CD14-positive monocyte (primary cell): Measurements from ENCODE around the gene TSPYL2. TPM values are rescaled to one million over a fixed set of nuclear protein-coding genes. Genes with fewer than 3 reads are reported as not detected.
A peak's percentile ranks its signal among the peaks of the same experiment; 100 is the strongest.

ENCODE experiments used
- DNase-seq, 3 donors: peaks; one replicate each; pipeline ENCODE4 v3.0.0-alpha.2; 2011 to 2022
- H2AFZ ChIP-seq: 2 replicates; pipeline ENCODE4 v1.6.0; 2012; ENCODE audit warnings: mild to moderate bottlenecking, low read depth, low read length, inconsistent platforms; ENCODE audit not compliant: insufficient read depth, poor library complexity, severe bottlenecking
- H3K27ac ChIP-seq, 2 donors: 1 replicate in 1 of 2; 2 replicates in 1 of 2; pipeline ENCODE4 v1.5.1; 2012 to 2013; ENCODE audit warnings: low read length in 2 of 2, control low read depth in 1 of 2, inconsistent platforms in 1 of 2, low read depth in 1 of 2, mild to moderate bottlenecking in 1 of 2
- H3K27me3 ChIP-seq, 2 donors: one replicate each; pipeline versions ENCODE4 v1.6.0 to v1.6.1; 2011 to 2013; ENCODE audit warnings: low read length in 2 of 2; ENCODE audit not compliant: control insufficient read depth in 2 of 2, insufficient read depth in 2 of 2
- H3K36me3 ChIP-seq, 2 donors: replicated peaks in 1 of 2; 1 replicate in 1 of 2; 2 replicates in 1 of 2; pipeline versions ENCODE4 v1.5.1 to v1.6.1; 2012 to 2013; ENCODE audit warnings: low read length in 2 of 2, control low read depth in 1 of 2, inconsistent platforms in 1 of 2, mild to moderate bottlenecking in 1 of 2; ENCODE audit not compliant: insufficient read depth in 2 of 2, control insufficient read depth in 1 of 2
- H3K4me1 ChIP-seq, 2 donors: 1 replicate in 1 of 2; 2 replicates in 1 of 2; pipeline versions ENCODE4 v1.5.1 to v1.6.1; 2012 to 2013; ENCODE audit warnings: low read length in 2 of 2, control low read depth in 1 of 2, inconsistent platforms in 1 of 2, mild to moderate bottlenecking in 1 of 2, moderate library complexity in 1 of 2; ENCODE audit not compliant: insufficient read depth in 2 of 2, control insufficient read depth in 1 of 2
- H3K4me2 ChIP-seq: replicated peaks from 2 replicates; pipeline ENCODE3; 2012; ENCODE audit warnings: low read length, moderate library complexity, mild to moderate bottlenecking; ENCODE audit not compliant: poor library complexity, severe bottlenecking; ENCODE audit errors: extremely low read depth
- H3K4me3 ChIP-seq, 3 experiments: fragments of 200-600 bp in 1 of 3; sonication (generic) in 1 of 3; replicated peaks in 1 of 3; 1 replicate in 2 of 3; 2 replicates in 1 of 3; pipeline ENCODE4 v1.5.1; 2011 to 2013; ENCODE audit warnings: low read length in 3 of 3, mild to moderate bottlenecking in 3 of 3, control low read depth in 2 of 3, low read depth in 2 of 3, inconsistent platforms in 1 of 3, moderate library complexity in 1 of 3
- H3K79me2 ChIP-seq: 2 replicates; pipeline ENCODE4 v1.6.0; 2012; ENCODE audit warnings: mild to moderate bottlenecking, control low read depth, inconsistent platforms, low read length, moderate library complexity; ENCODE audit not compliant: insufficient read depth
- H3K9ac ChIP-seq: 2 replicates; pipeline ENCODE4 v1.6.0; 2017; ENCODE audit warnings: low read length, mild to moderate bottlenecking; ENCODE audit not compliant: insufficient read depth, poor library complexity, severe bottlenecking
- H3K9me3 ChIP-seq, 2 donors: replicated peaks in 1 of 2; 1 replicate in 1 of 2; 2 replicates in 1 of 2; pipeline versions ENCODE4 v1.5.1 to v1.6.1; 2012 to 2013; ENCODE audit warnings: low read length in 2 of 2, control low read depth in 1 of 2; ENCODE audit not compliant: control insufficient read depth in 1 of 2, insufficient read depth in 1 of 2
- H4K20me1 ChIP-seq: 2 replicates; pipeline ENCODE4 v1.6.0; 2012; ENCODE audit warnings: mild to moderate bottlenecking, low read length, control low read depth, moderate library complexity; ENCODE audit not compliant: insufficient read depth
- H3K27ac Mint-ChIP-seq, 7 donors: one replicate each; pipeline ENCODE4 v1.8.0; 2020; ENCODE audit warnings: mild to moderate bottlenecking in 7 of 7, mixed read lengths in 7 of 7, moderate library complexity in 6 of 7, inconsistent platforms in 2 of 7
- H3K27me3 Mint-ChIP-seq, 3 donors: one replicate each; pipeline ENCODE4 v1.8.0; 2021 to 2022; ENCODE audit warnings: low read depth in 3 of 3, mild to moderate bottlenecking in 3 of 3, mixed read lengths in 3 of 3, moderate library complexity in 3 of 3, inconsistent platforms in 1 of 3
- H3K36me3 Mint-ChIP-seq, 2 donors: one replicate each; pipeline ENCODE4 v1.8.0; 2020; ENCODE audit warnings: mixed read lengths in 2 of 2, inconsistent platforms in 1 of 2, mild to moderate bottlenecking in 1 of 2
- H3K4me1 Mint-ChIP-seq: one replicate; pipeline ENCODE4 v1.8.0; 2020; ENCODE audit warnings: mild to moderate bottlenecking, mixed read lengths
- H3K4me3 Mint-ChIP-seq, 2 donors: one replicate each; pipeline ENCODE4 v1.8.0; 2020; ENCODE audit warnings: mild to moderate bottlenecking in 2 of 2, mixed read lengths in 2 of 2, moderate library complexity in 1 of 2
- H3K9me3 Mint-ChIP-seq, 7 donors: one replicate each; pipeline ENCODE4 v1.8.0; 2020 to 2022; ENCODE audit warnings: mixed read lengths in 7 of 7, mild to moderate bottlenecking in 6 of 7, moderate library complexity in 6 of 7, inconsistent platforms in 2 of 7
- WGBS: methylation state at CpG from one replicate; pipeline ENCODE4 v1.1.5; 2013; ENCODE audit warnings: missing lambda C conversion rate; ENCODE audit not compliant: insufficient coverage; 5-methylcytosine and 5-hydroxymethylcytosine counted together
- intact Hi-C, 2 donors: fragments of 100-400 bp; cut with micrococcal nuclease; formaldehyde crosslinking; loops; one replicate each; pipeline versions ENCODE4 v1.15.0 to v1.15.1; 2023
- polyA plus RNA-seq, 3 donors: library from polyadenylated mRNA; depleted of rRNA in 1 of 3; unstranded in 2 of 3; stranded (reverse) in 1 of 3; fragments of 300-500 nt in 2 of 3; fragments of >200 nt in 1 of 3; fragmentation: Illumina TruSeq in 2 of 3; gene quantifications; 1 replicate in 2 of 3; 2 replicates in 1 of 3; pipeline ENCODE4 v1.2.3, GENCODE V29; 2012 to 2021
- TF ChIP-seq, protein P1 (sequence below): fragments of 200-600 bp; IDR thresholded peaks from one replicate; pipeline ENCODE4 v1.8.0; 2022; ENCODE audit warnings: antibody characterized with exemption, mild to moderate bottlenecking

The TSPYL2 gene
- polyA plus RNA-seq, 3 donors: 0.33 to 29.4 (median 0.40) TPM

DNA sequence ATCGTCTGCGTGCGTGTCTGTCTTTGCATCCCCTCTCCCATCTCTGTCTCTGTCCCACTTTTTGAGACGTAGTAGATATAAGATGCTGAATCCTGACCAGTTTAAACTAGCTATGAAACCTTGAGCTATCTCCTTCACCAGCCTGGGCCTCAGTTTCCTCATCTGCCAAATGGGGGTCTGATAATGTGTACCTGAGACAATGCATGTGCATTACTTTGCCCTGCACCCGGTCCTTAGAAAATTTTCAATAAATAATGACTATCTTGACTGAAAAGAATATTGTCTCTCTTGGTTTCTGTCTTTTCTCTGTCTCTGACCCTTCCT lies 12.4 kb downstream of the TSPYL2 start:
- Mint-ChIP-seq H3K9me3 (peaks cover 0 to 3% (median 0%) of the 10 kb centered on the region in 7 donors), H3K4me1 (peaks cover 11% of the 10 kb centered on the region), H3K27ac (peak overlapping the region in 5 of 7 donors; percentile 37 to 94 (median 89)), H3K27me3 (peaks cover 2 to 13% (median 3%) of the 10 kb centered on the region in 3 donors), H3K36me3 (peaks cover 3% of the 10 kb centered on the region in 2 donors), H3K4me3 (peak overlapping the region; percentile 82 to 90)
- H3K79me2 ChIP-seq: no peaks in the 10 kb centered on the region
- H3K4me3 ChIP-seq: peak overlapping the region; percentile 70 to 80 (median 78)
- H3K4me1 ChIP-seq: peaks cover 9 to 14% of the 10 kb centered on the region in 2 donors
- intact Hi-C loops: loop anchor here in 1 of 2 donors (10.0 kb wide), 1 partner anchor 130 kb away; the partner anchor contains the start of gene KDM5C
- no peaks in the 10 kb centered on the region for H4K20me1 ChIP-seq
- TF ChIP-seq, protein P1, sequence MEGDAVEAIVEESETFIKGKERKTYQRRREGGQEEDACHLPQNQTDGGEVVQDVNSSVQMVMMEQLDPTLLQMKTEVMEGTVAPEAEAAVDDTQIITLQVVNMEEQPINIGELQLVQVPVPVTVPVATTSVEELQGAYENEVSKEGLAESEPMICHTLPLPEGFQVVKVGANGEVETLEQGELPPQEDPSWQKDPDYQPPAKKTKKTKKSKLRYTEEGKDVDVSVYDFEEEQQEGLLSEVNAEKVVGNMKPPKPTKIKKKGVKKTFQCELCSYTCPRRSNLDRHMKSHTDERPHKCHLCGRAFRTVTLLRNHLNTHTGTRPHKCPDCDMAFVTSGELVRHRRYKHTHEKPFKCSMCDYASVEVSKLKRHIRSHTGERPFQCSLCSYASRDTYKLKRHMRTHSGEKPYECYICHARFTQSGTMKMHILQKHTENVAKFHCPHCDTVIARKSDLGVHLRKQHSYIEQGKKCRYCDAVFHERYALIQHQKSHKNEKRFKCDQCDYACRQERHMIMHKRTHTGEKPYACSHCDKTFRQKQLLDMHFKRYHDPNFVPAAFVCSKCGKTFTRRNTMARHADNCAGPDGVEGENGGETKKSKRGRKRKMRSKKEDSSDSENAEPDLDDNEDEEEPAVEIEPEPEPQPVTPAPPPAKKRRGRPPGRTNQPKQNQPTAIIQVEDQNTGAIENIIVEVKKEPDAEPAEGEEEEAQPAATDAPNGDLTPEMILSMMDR: no peak
- no peaks in the 10 kb centered on the region for H3K27me3 ChIP-seq
- H3K4me2 ChIP-seq: peak overlapping the region; percentile 71
- no peaks in the 10 kb centered on the region for H3K36me3 ChIP-seq
- peak overlapping the region; percentile 65 for H3K9ac ChIP-seq
- H2AFZ ChIP-seq: peak overlapping the region; percentile 83
- H3K9me3 ChIP-seq: no peaks in the 10 kb centered on the region
- DNase-seq: no peak
- no CpG with 5 or more reads among the region's 5 CpGs for WGBS
- H3K27ac ChIP-seq: peak overlapping the region; percentile 67 to 75

DNA sequence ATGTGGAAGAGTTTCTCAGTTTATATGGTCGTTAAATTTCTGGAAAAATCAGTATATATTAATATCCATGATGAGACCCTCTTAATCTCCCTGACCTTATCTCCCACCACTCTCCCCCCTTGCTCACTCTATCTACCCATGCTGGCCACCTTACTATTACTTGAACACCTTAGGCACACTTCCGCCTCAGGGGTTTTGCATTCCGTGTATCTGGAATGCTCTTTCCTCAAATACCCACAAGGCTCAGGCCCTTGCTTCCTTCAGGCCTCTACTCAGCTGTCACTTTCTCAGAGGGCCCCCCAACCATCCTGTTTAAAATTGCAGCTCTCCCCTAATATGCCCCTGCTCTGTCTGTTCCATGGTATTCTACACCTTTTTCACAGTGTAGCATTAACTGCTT lies 13.6 kb downstream of the TSPYL2 start:
- H3K27ac Mint-ChIP-seq: no peak overlapping the region
- H3K4me3 ChIP-seq: no peak overlapping the region
- no peaks in the 10 kb centered on the region for H3K9me3 ChIP-seq
- intact Hi-C loops: loop anchor here in 1 of 2 donors (10.0 kb wide), 1 partner anchor 129 kb away; the partner anchor contains the start of gene KDM5C
- peaks cover 11% of the 10 kb centered on the region for H3K4me1 Mint-ChIP-seq
- peaks cover 9 to 14% of the 10 kb centered on the region in 2 donors for H3K4me1 ChIP-seq
- no peaks in the 10 kb centered on the region for H3K27me3 ChIP-seq
- peaks cover 0 to 1% of the 10 kb centered on the region in 2 donors for H3K36me3 ChIP-seq
- peaks cover 1 to 15% (median 2%) of the 10 kb centered on the region in 3 donors for H3K27me3 Mint-ChIP-seq
- H2AFZ ChIP-seq: no peak overlapping the region
- no peak overlapping the region for H3K27ac ChIP-seq
- peaks cover 0 to 4% (median 0%) of the 10 kb centered on the region in 7 donors for H3K9me3 Mint-ChIP-seq
- H3K4me3 Mint-ChIP-seq: no peak overlapping the region
- H3K4me2 ChIP-seq: no peak overlapping the region
- H3K36me3 Mint-ChIP-seq: peaks cover 4 to 6% of the 10 kb centered on the region in 2 donors
- H3K9ac ChIP-seq: no peak overlapping the region
- TF ChIP-seq, protein P1: no peak
- H4K20me1 ChIP-seq: no peaks in the 10 kb centered on the region
- DNase-seq: no peak
- WGBS: 100% methylated on average over 2 of the region's 3 CpGs
- no peaks in the 10 kb centered on the region for H3K79me2 ChIP-seq
